GM12865 (cell line): Measurements from ENCODE around the gene LENG9.

Experiments used
- DNase-seq: peaks from one replicate; pipeline ENCODE4 v3.0.0; 2010; ENCODE audit warnings: low read depth
- H3K4me3 ChIP-seq: 2 replicates; pipeline ENCODE4 v1.5.1; 2011; ENCODE audit warnings: mild to moderate bottlenecking, low read depth, low read length, control low read depth
- CTCF ChIP-seq: IDR thresholded peaks from 2 replicates; pipeline ENCODE4 v1.5.1; 2011; ENCODE audit warnings: low read length, control low read depth, low read depth, inconsistent platforms; ENCODE audit not compliant: insufficient read depth; ENCODE audit errors: missing control alignments

Gene LENG9

GRCh38 chr19:54439174-54439851 lies 24.3 kb downstream of the LENG9 start:
- peak; percentile 21 for TF ChIP-seq CTCF
- H3K4me3 ChIP-seq = no peak overlapping the region
- no peak for DNase-seq

- DNase-seq = no peak
- TF ChIP-seq CTCF = no peak
- H3K4me3 ChIP-seq = no peak overlapping the region
Observed at GRCh38 chr19:54436628-54437252, 26.8 kb downstream of the LENG9 start.

GRCh38 chr19:54436031-54436523 lies 27.5 kb downstream of the LENG9 start:
- no peak overlapping the region for H3K4me3 ChIP-seq
- no peak for TF ChIP-seq CTCF
- DNase-seq = no peak

- no peak for DNase-seq
- no peak overlapping the region for H3K4me3 ChIP-seq
Observed at GRCh38 chr19:54435551-54436016, 28.0 kb downstream of the LENG9 start.

GRCh38 chr19:54434873-54435214 lies 28.7 kb downstream of the LENG9 start:
- no peak for DNase-seq
- H3K4me3 ChIP-seq = no peak overlapping the region
- TF ChIP-seq CTCF = no peak

More at GRCh38 chr19:54435551-54436016, 28.0 kb downstream of the LENG9 start:
- TF ChIP-seq CTCF = no peak

DNA sequence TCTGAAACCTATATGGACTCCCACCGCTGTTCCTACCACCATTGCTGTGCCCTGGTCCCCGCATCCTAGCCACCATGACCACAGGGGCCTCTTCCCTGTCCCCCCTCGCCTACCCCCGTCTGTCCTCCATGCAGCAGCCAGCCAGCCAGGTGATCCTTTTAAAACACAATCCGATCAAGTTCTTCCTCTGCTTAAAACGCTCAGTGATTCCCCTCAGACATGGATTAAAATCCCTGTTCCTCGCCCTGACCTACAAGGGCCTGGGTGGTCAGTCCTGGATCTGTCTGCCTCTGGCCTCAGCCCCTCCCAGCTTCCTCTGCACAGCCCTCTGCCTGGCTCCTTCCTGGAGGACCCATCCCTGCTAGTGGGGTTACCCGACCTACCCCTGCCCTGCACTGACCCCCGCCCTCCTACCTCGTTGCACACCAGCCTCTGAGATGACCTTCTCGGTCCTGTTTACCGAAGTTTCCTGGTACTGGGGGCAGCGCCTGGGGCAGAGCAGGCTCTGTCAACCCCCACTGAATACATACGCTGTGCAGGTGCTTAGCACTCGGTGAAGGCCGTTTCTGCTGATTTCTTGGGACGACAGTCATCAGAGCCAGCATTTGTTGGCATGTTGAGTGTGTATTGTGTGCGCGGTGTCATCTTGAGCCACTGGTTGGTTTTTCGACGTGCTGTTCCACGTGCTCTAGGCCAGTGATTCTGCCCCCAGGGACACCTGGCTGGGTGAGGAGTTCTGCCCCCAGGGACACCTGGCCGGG lies 29.3 kb downstream of the LENG9 start:
- DNase-seq = no peak
- no peak overlapping the region for H3K4me3 ChIP-seq
- TF ChIP-seq CTCF = no peak
